ENCODE data around the gene RNF227. TPM values are rescaled to one million over a fixed set of nuclear protein-coding genes. Genes with fewer than 3 reads are reported as not detected.

Gene RNF227
- total and polyA plus RNA-seq, 2 experiments from 2014 or later, result 0.42 to 1.4 TPM

DNA sequence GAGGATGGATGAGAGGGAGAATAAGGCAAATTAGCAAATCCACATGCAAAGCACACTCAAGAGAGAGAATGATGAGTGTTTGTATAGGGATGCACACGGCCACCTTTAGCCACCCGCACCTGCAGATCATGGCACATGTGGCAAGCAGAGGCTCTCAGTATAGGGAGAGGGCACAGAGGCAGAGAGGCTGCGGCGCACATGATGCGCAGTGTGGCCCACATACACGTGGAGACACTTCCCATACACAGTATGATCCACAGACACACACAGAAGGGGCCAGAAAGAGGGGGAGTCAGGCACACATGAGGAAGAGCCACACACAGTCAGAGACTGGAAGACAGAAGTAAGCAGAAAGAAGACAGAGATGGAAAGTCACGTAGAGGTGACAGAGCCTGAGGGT, 34.0 kb downstream of the RNF227 start:
- H3K27me3 Mint-ChIP-seq (ENCODE audit: insufficient read depth, low read depth, poor library complexity), result peaks cover 2% of the 10 kb centered on the region
- no peak overlapping the region for H2AFZ ChIP-seq
- no peaks in the 10 kb centered on the region for H3K9me2 ChIP-seq (ENCODE audit: insufficient read depth)
- H4K20me1 ChIP-seq (replicated peaks; ENCODE audit: insufficient read depth), result no peaks in the 10 kb centered on the region
- no peak overlapping the region for H3K4me2 ChIP-seq
- H3K27ac ChIP-seq (ENCODE audit: low read depth), result no peak overlapping the region
- no peaks in the 10 kb centered on the region; the same call in 2 of the 3 replicates for H3K9me3 Mint-ChIP-seq
- no peak overlapping the region for H3K4me3 ChIP-seq
- peaks cover 3% of the 10 kb centered on the region; the same call in 1 of the 3 replicates for H3K4me1 Mint-ChIP-seq
- H3K79me2 ChIP-seq (replicated peaks; ENCODE audit: insufficient read depth), result no peaks in the 10 kb centered on the region
- peaks cover 57% of the 10 kb centered on the region for H3K27me3 ChIP-seq (ENCODE audit: insufficient read depth)
- TF ChIP-seq, protein P1, sequence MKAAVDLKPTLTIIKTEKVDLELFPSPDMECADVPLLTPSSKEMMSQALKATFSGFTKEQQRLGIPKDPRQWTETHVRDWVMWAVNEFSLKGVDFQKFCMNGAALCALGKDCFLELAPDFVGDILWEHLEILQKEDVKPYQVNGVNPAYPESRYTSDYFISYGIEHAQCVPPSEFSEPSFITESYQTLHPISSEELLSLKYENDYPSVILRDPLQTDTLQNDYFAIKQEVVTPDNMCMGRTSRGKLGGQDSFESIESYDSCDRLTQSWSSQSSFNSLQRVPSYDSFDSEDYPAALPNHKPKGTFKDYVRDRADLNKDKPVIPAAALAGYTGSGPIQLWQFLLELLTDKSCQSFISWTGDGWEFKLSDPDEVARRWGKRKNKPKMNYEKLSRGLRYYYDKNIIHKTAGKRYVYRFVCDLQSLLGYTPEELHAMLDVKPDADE (IDR thresholded peaks at IDR 0.05), result no peak
- TF ChIP-seq NANOG (IDR thresholded peaks at IDR 0.05; ENCODE audit: borderline replicate concordance), result no peak
- H3K4me3 Mint-ChIP-seq, result no peak overlapping the region
- no peaks in the 10 kb centered on the region for H3K36me3 ChIP-seq (ENCODE audit: insufficient read depth)
- H3K4me1 ChIP-seq (ENCODE audit: insufficient read depth), result peaks cover 26% of the 10 kb centered on the region
- DNase-seq (ENCODE audit: low spot score) (no peak), ATAC-seq (no peak)
- H3F3A ChIP-seq (replicated peaks; ENCODE audit: low read depth), result peaks cover 8% of the 10 kb centered on the region
- H3K27ac Mint-ChIP-seq, result no peak overlapping the region
- H3K36me3 Mint-ChIP-seq (ENCODE audit: low read depth), result no peaks in the 10 kb centered on the region; the same call in 2 of the 3 replicates

DNA sequence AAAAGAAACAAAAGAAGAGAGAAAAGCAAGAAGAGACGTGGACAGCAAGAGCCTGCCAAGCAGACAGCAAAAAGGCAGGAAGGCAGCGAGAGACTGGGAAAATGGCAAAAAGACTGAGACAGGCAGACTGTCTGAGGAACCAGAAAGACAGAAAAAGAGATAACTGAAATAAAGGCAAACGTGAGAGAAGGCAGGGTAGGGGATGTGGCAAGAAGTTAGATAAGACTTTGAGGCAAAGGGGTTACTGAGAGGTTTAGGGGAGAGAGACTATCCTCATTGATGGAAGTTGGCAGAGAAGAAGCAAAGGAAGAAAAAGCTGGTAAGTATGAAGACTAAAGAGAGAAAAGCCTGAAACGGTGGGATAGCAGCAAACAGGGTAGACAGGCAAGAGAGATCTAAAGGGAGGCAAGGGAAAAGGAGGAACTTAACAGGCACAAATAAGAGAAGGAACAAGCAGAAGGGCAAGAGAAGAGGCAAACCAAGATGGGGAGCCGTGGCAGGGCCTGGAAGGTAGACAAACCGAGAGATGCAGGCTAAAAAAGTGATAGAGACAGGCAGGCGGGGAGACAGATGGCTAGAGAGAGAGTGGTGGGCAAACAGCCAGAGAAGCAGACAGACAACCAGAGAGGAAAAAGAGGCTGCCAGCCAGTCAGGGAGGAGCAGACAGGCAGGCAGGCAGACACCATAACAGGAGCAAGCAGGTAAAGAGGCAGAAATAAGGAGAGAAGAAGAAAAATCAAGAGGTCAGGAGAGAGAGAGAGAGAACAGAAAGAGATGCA, 34.6 kb downstream of the RNF227 start:
- ATAC-seq (no peak), DNase-seq (ENCODE audit: low spot score) (no peak)
- Histone ChIP-seq H3K4me3 (no peak overlapping the region), H3K4me2 (no peak overlapping the region), H3F3A (replicated peaks; ENCODE audit: low read depth) (peaks cover 5% of the 10 kb centered on the region), H3K27me3 (ENCODE audit: insufficient read depth) (peaks cover 51% of the 10 kb centered on the region), H3K79me2 (replicated peaks; ENCODE audit: insufficient read depth) (no peaks in the 10 kb centered on the region), H3K4me1 (ENCODE audit: insufficient read depth) (peaks cover 20% of the 10 kb centered on the region; the same call in 1 of the 2 replicates), H4K20me1 (replicated peaks; ENCODE audit: insufficient read depth) (no peaks in the 10 kb centered on the region), H2AFZ (no peak overlapping the region), H3K9me2 (ENCODE audit: insufficient read depth) (no peaks in the 10 kb centered on the region), H3K36me3 (ENCODE audit: insufficient read depth) (no peaks in the 10 kb centered on the region), H3K27ac (ENCODE audit: low read depth) (no peak overlapping the region)
- Mint-ChIP-seq H3K36me3 (ENCODE audit: low read depth) (no peaks in the 10 kb centered on the region; the same call in 2 of the 3 replicates), H3K27me3 (ENCODE audit: insufficient read depth, low read depth, poor library complexity) (peaks cover 2% of the 10 kb centered on the region), H3K27ac (no peak overlapping the region), H3K9me3 (no peaks in the 10 kb centered on the region; the same call in 2 of the 3 replicates), H3K4me1 (peaks cover 3% of the 10 kb centered on the region; the same call in 1 of the 3 replicates), H3K4me3 (no peak overlapping the region)
- TF ChIP-seq ZNF114 (CRISPR knock-in tag; IDR thresholded peaks at IDR 0.05), result no peak
- no peak for TF ChIP-seq POLR2AphosphoS5 (IDR thresholded peaks at IDR 0.05; ENCODE audit: low read depth)
- TF ChIP-seq ZNF331 (CRISPR knock-in tag; IDR thresholded peaks at IDR 0.05; ENCODE audit: low read depth), result no peak
- no peak for TF ChIP-seq CREB1 (CRISPR knock-in tag; IDR thresholded peaks at IDR 0.05; ENCODE audit: low read depth)
- no peak for TF ChIP-seq CTCF (conservative IDR thresholded peaks at IDR 0.05; ENCODE audit: low read depth in 2 of 2)
- no peak for TF ChIP-seq ZNF462 (CRISPR knock-in tag; IDR thresholded peaks at IDR 0.05)
- TF ChIP-seq, protein P1 (IDR thresholded peaks at IDR 0.05), result no peak

Measured in GM23338 (cell line).